K562 (cell line): Measurements from ENCODE around the gene MIEF1. TPM values are rescaled to one million over a fixed set of nuclear protein-coding genes. Genes with fewer than 3 reads are reported as not detected.

Source experiments
- ATAC-seq: fragments of 200-7000 bp; cut with Tn5 transposase; 3 replicates; pipeline ENCODE4 v1.9.1; 2020; ENCODE audit warnings: moderate library complexity
- BruUV-seq: library from RNA; stranded (reverse); fragments of 400-500 nt; replicated peaks from 2 replicates; lab custom pipeline; 2021; lab: Mats Ljungman, UMichigan
- CTCF ChIA-PET: fragments of 300-600 bp; formaldehyde crosslinking; extraction: SDS; loops from one replicate; lab custom pipeline; 2021; ENCODE audit warnings: low intra/inter-chr PET ratio; lab: Yijun Ruan, JAX
- POLR2A ChIA-PET: fragments of 300-600, 350-650 bp; sonication (Branson Sonifier 250); formaldehyde crosslinking; extraction: SDS; loops from one replicate; lab custom pipeline; 2021; ENCODE audit warnings: antibody characterized with exemption, inconsistent platforms; lab: Yijun Ruan, JAX
- DNase-seq, 4 experiments: peaks; one replicate each; pipeline versions ENCODE4 v3.0.0 to v3.0.0-alpha.2; 2011 to 2018; ENCODE audit warnings: low spot score in 3 of 4, mixed read lengths in 3 of 4; ENCODE audit errors: extremely low read depth in 1 of 4
- FAIRE-seq: peaks from 2 replicates; lab custom pipeline; 2011; peaks lifted over from hg19 to GRCh38; lab: Jason Lieb, UNC
- H2AFZ ChIP-seq: 2 replicates; pipeline ENCODE4 v1.6.0; 2011; ENCODE audit warnings: low read depth, low read length, control low read depth, inconsistent platforms
- H3K27ac ChIP-seq: fragments of 200-600 bp; 3 replicates; pipeline ENCODE4 v1.8.0; 2011; ENCODE audit warnings: low read depth, mild to moderate bottlenecking, control low read depth, inconsistent platforms, low read length, moderate library complexity, mixed read lengths; ENCODE audit errors: extremely low read depth
- H3K27me3 ChIP-seq, 2 experiments: fragments of 300-600 bp in 1 of 2; 2 replicates in 1 of 2; 3 replicates in 1 of 2; pipeline versions ENCODE4 v1.6.0 to v1.8.0; 2011; ENCODE audit warnings: inconsistent platforms in 2 of 2, low read length in 2 of 2, mild to moderate bottlenecking in 1 of 2, mixed read lengths in 1 of 2, moderate library complexity in 1 of 2; ENCODE audit not compliant: control insufficient read depth in 2 of 2, insufficient read depth in 2 of 2
- H3K36me3 ChIP-seq: fragments of 300-600 bp; 3 replicates; pipeline ENCODE4 v1.8.0; 2011; ENCODE audit warnings: mild to moderate bottlenecking, low read length, inconsistent platforms; ENCODE audit not compliant: control insufficient read depth, insufficient read depth
- H3K4me1 ChIP-seq, 2 experiments: fragments of 200-600 bp in 1 of 2; replicated peaks in 1 of 2; 2 replicates in 1 of 2; 3 replicates in 1 of 2; pipeline versions ENCODE4 v1.5.1 to v1.8.0; 2011; ENCODE audit warnings: inconsistent platforms in 2 of 2, low read length in 2 of 2, mild to moderate bottlenecking in 1 of 2, mixed read lengths in 1 of 2, moderate library complexity in 1 of 2; ENCODE audit not compliant: control insufficient read depth in 2 of 2, insufficient read depth in 2 of 2
- H3K4me2 ChIP-seq: 2 replicates; pipeline ENCODE4 v1.6.1; 2011; ENCODE audit warnings: low read length, control low read depth, inconsistent platforms, mixed read lengths; ENCODE audit not compliant: insufficient read depth
- H3K4me3 ChIP-seq: fragments of 200-600 bp; sonication (generic), shearing (Covaris generic); 2 replicates; pipeline ENCODE4 v1.5.1; 2016; ENCODE audit warnings: control low read depth, inconsistent platforms
- H3K79me2 ChIP-seq: fragments of 200-600 bp; 3 replicates; pipeline ENCODE4 v1.8.0; 2011; ENCODE audit warnings: low read length, inconsistent platforms; ENCODE audit not compliant: control insufficient read depth, insufficient read depth
- H3K9ac ChIP-seq, 2 experiments: 2 replicates each; pipeline versions ENCODE4 v1.6.0 to v1.6.1; 2011; ENCODE audit warnings: low read depth in 2 of 2, low read length in 2 of 2, control low read depth in 1 of 2, inconsistent platforms in 1 of 2, mild to moderate bottlenecking in 1 of 2, mixed read lengths in 1 of 2; ENCODE audit not compliant: insufficient read depth in 1 of 2
- H3K9me1 ChIP-seq: one replicate; pipeline ENCODE4 v1.6.0; 2011; ENCODE audit warnings: inconsistent platforms, mild to moderate bottlenecking, low read length, moderate library complexity; ENCODE audit not compliant: control insufficient read depth, insufficient read depth
- H3K9me3 ChIP-seq: replicated peaks from 2 replicates; pipeline ENCODE4 v1.5.1; 2011; ENCODE audit warnings: low read depth, low read length, inconsistent platforms; ENCODE audit not compliant: control insufficient read depth, insufficient read depth
- H4K20me1 ChIP-seq: replicated peaks from 2 replicates; pipeline ENCODE4 v1.6.1; 2011; ENCODE audit warnings: low read length, inconsistent platforms, mixed read lengths; ENCODE audit not compliant: control insufficient read depth, insufficient read depth
- ARNT ChIP-seq, 2 experiments: fragments of 450-650 bp; IDR thresholded peaks; 2 replicates each; pipeline ENCODE4 v1.6.1; 2016; ENCODE audit warnings: mild to moderate bottlenecking in 1 of 2
- CEBPB ChIP-seq: fragments of 450-650 bp; IDR thresholded peaks from 2 replicates; pipeline ENCODE4 v1.6.1; 2016; ENCODE audit warnings: missing genetic modification characterization, missing compliant biosample characterization
- FOXO4 ChIP-seq: fragments of 450-650 bp; formaldehyde crosslinking; IDR thresholded peaks from 2 replicates; pipeline ENCODE4 v1.4.0; 2020; ENCODE audit warnings: mild to moderate bottlenecking, moderate library complexity
- HNRNPH1 ChIP-seq: fragments of 200-400 bp; formaldehyde crosslinking; optimal IDR thresholded peaks from 2 replicates; pipeline ENCODE3; 2017; ENCODE audit warnings: low read depth, mild to moderate bottlenecking, low read length, moderate library complexity
- POLR2G ChIP-seq: fragments of 200-400 bp; formaldehyde crosslinking; IDR thresholded peaks from 2 replicates; pipeline ENCODE4 v1.6.1; 2017; ENCODE audit warnings: low read depth, mild to moderate bottlenecking, antibody characterized with exemption, low read length, moderate library complexity
- ZBTB11 ChIP-seq, 3 experiments: fragments of 200-800 bp in 1 of 3; fragments of 250-450 bp in 1 of 3; fragments of 450-650 bp in 1 of 3; sonication (Bioruptor Pico) in 1 of 3; sonication (Bioruptor generic) in 1 of 3; formaldehyde crosslinking in 1 of 3; IDR thresholded peaks; 2 replicates each; pipeline versions ENCODE4 v1.6.1 to v1.8.0; 2016 to 2022; ENCODE audit warnings: mild to moderate bottlenecking in 2 of 3, missing genetic modification characterization in 2 of 3, missing compliant biosample characterization in 1 of 3, moderate library complexity in 1 of 3
- WGBS: fragments of 100-300 bp; shearing (Covaris generic); methylation state at CpG from one replicate; pipeline ENCODE4 v1.1.6; 2016; ENCODE audit warnings: low coverage, mixed read lengths; ENCODE audit not compliant: insufficient coverage; ENCODE audit errors: missing lambda C conversion rate; 5-methylcytosine and 5-hydroxymethylcytosine counted together
- in situ Hi-C: fragments of 300-500 bp; cut with MboI; formaldehyde crosslinking; loops from 4 replicates; pipeline ENCODE4 v1.15.0; 2018; ENCODE audit warnings: inconsistent platforms, mixed read lengths
- intact Hi-C: fragments of 100-400 bp; cut with micrococcal nuclease; formaldehyde crosslinking; loops from 2 replicates; pipeline ENCODE4 v1.14.2; 2022
- polyA plus RNA-seq, 8 experiments: library from polyadenylated mRNA; depleted of rRNA in 4 of 8; stranded (reverse) in 5 of 8; unstranded in 3 of 8; fragments of >200 nt; fragmentation: Nextera tagmentation in 2 of 8; fragmentation: Illumina TruSeq in 1 of 8; extraction: Ambion mirVana in 2 of 8; extraction: Trizol in 1 of 8; gene quantifications; 2 replicates each; pipeline versions ENCODE4 v1.2.1 to v1.2.3, GENCODE V29; 2011 to 2014; ENCODE audit warnings: inconsistent platforms in 1 of 8, missing spikeins in 1 of 8
- total RNA-seq, 7 experiments: library from RNA; depleted of rRNA in 6 of 7; stranded (reverse); fragments of >200 nt in 6 of 7; fragmentation: Illumina TruSeq in 2 of 7; extraction: Trizol in 2 of 7; gene quantifications; 2 replicates each; pipeline versions ENCODE4 v1.2.1 to v1.2.3, GENCODE V29; 2011 to 2021; ENCODE audit warnings: low replicate concordance in 1 of 7

The MIEF1 gene
- total and polyA plus RNA-seq, 9 of the 15 experiments (the other 6 are each of a cell fraction or from before 2014, with no cell fraction given): 10.9 to 51.8 (median 25.5) TPM

GRCh38 chr22:39526736-39527171 lies 24.7 kb downstream of the MIEF1 start (continued):
- TF ChIP-seq ZBTB11 (CRISPR knock-in tag; IDR thresholded peaks at IDR 0.05) (no peak), POLR2G (peak; percentile 68)

- H3K27me3 ChIP-seq: no peaks in the 10 kb centered on the region
- ATAC-seq (no peak), FAIRE-seq (no peak), DNase-seq (peak in 1 of 4 experiments; percentile 24)
- H3K79me2 ChIP-seq: peaks cover 67% of the 10 kb centered on the region
- in situ Hi-C loops: no loop called here
- CTCF ChIA-PET: no interaction called here
- no TSS peak for BruUV-seq
- H2AFZ ChIP-seq: no peak overlapping the region
- H4K20me1 ChIP-seq: peaks cover 17% of the 10 kb centered on the region
- no peak overlapping the region for H3K27ac ChIP-seq
- intact Hi-C loops: loop anchor here (10.0 kb wide), 1 partner anchor 353 kb away; no protein-coding TSS in a partner anchor
- H3K9me1 ChIP-seq: no peaks in the 10 kb centered on the region
- POLR2A ChIA-PET: interaction anchor here (0.6 to 4.2 kb wide), 4 partner anchors 10 to 210 kb away, joined by 3 to 42 read pairs (median 4); partner anchors contain the start of gene RPL3
- H3K9me3 ChIP-seq: no peaks in the 10 kb centered on the region
- H3K36me3 ChIP-seq: peaks cover 68% of the 10 kb centered on the region
- no peak overlapping the region for H3K4me2 ChIP-seq
- H3K4me1 ChIP-seq: peaks cover 31 to 63% of the 10 kb centered on the region in 2 experiments; a peak in 4 of 5 replicates
- 64% methylated on average over 6 of the region's 6 CpGs for WGBS
- H3K4me3 ChIP-seq: no peak overlapping the region
- H3K9ac ChIP-seq: no peak overlapping the region
- TF ChIP-seq FOXO4 (CRISPR knock-in tag) (no peak), HNRNPH1 (no peak), ARNT (IDR thresholded peaks at IDR 0.05) (no peak), CEBPB (tag) (peak; percentile 52; the same call in 1 of the 2 replicates)
Observed at GRCh38 chr22:39527481-39527961, 25.4 kb downstream of the MIEF1 start.
